GM19372 (cell line): ENCODE results near the gene TMEM132A.

ENCODE experiments used
- ATAC-seq: cut with Tn5 transposase; IDR thresholded peaks from one replicate; pipeline ENCODE4 v1.9.1; 2021; ENCODE audit warnings: mild to moderate bottlenecking, low read depth, moderate library complexity; ENCODE audit not compliant: unreplicated experiment

The TMEM132A gene

GRCh38 chr11:60984149-60984548 is 59.9 kb downstream of the TMEM132A start:
- no peak for ATAC-seq

DNA sequence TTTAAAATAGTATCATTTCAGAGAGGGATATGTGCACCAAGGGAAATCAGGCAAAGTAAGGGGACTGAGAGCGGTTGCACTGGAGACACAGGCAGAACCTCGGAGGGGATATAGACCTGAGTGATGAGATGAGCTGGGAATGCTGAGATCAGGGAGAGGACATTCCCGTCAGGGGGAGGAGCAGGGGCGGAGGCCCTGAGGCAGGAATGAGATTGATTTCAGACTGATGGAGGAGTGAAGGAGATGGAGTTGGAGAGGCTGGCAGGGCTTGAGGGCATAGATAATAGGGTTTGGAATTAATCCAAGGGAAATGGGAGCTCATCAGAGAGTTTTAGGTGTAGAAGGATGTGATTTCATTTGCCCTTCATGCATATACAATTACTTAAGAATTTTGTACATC is 60.4 kb downstream of the TMEM132A start:
- no peak for ATAC-seq

DNA sequence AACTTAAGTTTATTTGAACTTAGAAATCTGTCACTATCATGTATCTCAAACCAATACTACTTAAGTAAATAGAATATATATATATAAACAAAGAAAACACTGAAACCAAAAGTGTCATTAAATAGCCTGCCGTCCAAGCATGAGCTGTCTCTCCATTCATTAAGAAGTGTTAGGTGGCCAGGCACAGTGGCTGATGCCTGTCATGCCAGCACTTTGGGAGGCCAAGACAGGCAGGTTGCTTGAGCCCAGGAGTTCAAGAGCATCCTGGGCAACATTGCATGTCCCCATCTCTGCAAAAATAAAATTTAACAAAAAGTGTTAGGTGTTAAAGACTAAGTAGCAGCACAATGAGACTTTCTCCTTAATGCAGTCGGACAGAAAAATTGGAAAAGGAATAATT is 61.2 kb downstream of the TMEM132A start:
- no peak for ATAC-seq

DNA sequence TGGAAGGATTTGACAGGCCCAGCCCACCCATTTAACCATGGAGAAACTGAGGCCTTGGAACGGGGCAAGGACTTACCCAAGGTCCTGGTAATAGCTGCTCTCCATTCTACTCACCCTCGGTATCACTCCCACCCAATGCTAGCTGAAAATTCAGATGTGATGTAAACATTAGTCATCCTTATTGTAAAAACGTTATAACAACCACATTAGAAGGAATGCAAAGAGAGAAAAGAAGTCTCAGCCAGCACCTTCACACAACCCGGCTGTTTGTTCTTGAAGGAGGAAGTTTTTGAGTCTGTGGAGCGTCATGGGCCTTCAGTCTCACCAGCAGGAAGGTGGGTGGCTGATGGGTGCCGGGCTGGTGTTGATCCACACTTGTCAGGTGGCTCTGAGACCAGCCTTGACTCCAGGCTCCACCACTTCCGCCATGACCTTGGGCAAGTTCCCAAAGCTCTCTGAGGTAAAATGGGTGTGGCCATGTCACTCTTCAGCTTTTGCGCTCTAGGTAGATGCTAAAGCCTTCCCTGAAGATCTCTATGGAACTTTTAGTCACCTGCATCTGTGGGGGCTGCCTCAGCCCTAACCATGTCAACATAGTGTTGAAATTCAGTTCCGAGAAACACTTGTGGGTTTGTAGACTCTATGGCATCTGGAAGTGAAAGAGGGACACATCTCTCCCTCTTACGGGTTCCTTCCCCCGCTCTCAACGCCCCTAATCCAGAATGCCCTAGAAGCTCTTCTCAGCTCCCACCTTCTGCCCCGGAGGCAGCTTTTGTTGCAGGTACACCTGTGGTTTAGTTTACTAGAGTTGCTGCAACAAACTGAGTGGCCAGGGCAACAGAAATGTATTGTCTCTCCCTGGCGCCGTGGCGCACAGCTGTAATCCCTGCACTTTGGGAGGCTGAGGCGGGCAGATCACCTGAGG is 62.0 kb downstream of the TMEM132A start:
- no peak for ATAC-seq
